DMS153 treated with DMSO at 0.1 percent for 48 hours (cell line): ENCODE data around the gene DAPK3.
"Not testable (repeated sequence)": the region's sequence is repeated elsewhere in the genome, so short reads cannot be mapped to it uniquely, and the experiment has no call there.

ENCODE experiments used
- DNase-seq: peaks from one replicate; lab custom pipeline; 2025; ENCODE audit not compliant: unreplicated experiment; lab: John Stamatoyannopoulos, UW

The DAPK3 gene

GRCh38 chr19:3970808-3971598, at the start of gene DAPK3:
Gene DAPK3, minus strand, starts transcription at chr19:3971099. Its CDS starts 1,364 bp downstream, at chr19:3969735.
- peak; percentile 94 for DNase-seq

- DNase-seq: no peak
Measured at GRCh38 chr19:4019578-4019977, 48.7 kb upstream of the DAPK3 start.

DNA sequence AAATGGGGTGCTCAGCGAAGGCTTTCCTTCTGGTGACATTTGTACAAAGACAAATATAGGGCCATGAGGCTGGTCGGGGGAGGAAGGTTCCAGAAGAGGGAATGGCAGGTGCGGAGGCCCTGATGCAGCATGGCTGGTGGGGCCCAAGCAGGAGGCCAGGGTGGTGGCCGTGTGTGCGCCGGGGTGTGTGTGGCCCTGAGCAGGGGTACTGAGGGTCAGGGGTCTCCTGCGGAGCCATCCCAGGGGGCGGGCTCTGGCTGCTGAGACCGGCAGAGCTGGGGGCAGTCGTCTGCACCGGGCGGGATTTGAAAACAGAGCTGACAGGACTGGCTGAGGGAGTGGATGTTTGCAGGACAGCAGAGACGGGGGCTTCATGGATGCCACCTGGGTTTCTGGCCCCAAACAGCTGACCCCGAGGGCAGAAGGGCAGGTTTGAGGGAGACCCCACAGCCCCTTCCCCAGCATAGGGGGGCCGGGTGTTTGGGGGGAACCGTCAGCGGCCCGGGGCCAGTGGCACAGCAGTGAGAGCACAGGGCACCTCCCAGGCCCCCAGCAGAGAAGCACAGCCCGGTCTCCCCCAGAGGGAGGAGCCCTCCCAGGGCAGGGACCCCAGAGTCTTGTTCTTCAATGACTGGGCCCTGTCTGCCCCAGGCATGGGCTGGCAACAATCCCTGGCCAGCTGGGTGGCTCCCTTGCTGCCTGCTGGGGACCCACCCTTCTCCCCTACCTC, 48.0 kb upstream of the DAPK3 start:
- DNase-seq: no peak

- DNase-seq: no peak
Measured at GRCh38 chr19:4018140-4018613, 47.3 kb upstream of the DAPK3 start.

DNA sequence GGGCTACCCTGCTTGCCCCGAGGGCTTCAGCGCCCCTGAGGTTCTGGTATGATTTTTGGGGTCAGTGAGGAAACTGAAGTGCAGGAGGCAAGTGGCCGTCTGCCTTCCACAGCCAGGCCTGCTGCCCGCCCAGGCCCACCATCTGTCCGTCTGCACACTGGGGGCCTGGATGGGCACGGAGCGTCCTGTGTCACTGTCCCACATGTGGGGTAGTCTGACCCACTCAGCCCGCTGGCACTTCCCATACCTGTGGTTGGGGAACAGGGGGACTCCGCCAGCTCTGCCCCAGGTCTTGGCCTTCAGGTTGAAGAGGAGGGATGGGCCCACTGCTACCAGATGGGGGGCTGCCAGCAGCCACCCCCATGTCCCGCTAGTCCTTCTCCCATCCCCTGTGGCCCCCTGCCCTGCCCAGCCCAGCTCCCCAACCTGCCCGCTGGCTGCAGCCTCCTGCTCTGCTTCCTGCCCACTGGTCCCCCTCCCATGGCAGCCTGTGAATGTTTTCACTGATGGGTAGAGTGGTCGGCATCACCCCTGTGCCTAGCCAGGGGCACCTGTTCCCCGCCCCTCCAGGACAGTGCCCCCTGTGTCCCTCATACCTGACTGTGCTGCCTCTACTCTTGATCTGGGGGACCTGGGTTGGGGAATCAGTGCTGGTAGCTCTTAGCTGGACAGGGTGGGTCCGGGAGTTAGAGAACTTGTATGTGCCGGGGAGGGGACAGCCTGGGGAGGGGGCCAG, 46.2 kb upstream of the DAPK3 start:
- DNase-seq: no peak

- DNase-seq: no peak
Measured at GRCh38 chr19:4016486-4016885, 45.6 kb upstream of the DAPK3 start.

DNA sequence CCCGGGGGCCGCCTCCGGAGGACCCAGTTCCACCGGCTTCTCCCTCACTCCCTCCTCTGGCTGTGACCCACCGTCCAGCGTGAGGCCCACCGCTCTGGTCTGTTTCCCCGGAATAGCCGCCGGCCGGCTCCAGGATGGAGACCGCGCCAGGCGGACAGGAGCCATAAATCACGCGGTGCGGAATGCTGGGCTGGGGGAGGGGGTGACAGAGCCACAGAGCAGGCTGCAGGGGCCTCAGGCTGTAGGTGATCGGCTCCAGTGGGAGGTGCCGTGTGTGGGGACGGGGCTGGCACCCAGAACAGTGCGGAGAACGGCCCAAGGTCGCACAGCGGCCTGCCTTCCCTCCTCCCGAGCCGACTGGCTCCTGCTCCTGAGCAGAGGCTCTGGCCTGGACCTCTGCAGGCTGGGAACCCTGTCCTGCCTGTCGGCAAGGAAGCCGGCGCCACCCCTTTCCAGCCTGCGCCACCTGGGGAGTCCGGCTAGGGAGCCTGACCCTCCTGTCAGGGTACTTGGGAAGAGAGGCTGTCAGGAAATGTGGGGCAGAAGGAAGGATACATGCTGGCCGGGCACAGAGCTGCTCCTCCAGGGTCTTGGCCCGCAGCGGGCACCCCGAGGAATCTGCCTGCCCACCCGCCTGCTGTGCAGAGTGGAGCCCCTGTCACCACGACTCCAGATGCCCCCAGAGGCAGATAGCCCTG, 45.0 kb upstream of the DAPK3 start:
- DNase-seq: no peak

DNA sequence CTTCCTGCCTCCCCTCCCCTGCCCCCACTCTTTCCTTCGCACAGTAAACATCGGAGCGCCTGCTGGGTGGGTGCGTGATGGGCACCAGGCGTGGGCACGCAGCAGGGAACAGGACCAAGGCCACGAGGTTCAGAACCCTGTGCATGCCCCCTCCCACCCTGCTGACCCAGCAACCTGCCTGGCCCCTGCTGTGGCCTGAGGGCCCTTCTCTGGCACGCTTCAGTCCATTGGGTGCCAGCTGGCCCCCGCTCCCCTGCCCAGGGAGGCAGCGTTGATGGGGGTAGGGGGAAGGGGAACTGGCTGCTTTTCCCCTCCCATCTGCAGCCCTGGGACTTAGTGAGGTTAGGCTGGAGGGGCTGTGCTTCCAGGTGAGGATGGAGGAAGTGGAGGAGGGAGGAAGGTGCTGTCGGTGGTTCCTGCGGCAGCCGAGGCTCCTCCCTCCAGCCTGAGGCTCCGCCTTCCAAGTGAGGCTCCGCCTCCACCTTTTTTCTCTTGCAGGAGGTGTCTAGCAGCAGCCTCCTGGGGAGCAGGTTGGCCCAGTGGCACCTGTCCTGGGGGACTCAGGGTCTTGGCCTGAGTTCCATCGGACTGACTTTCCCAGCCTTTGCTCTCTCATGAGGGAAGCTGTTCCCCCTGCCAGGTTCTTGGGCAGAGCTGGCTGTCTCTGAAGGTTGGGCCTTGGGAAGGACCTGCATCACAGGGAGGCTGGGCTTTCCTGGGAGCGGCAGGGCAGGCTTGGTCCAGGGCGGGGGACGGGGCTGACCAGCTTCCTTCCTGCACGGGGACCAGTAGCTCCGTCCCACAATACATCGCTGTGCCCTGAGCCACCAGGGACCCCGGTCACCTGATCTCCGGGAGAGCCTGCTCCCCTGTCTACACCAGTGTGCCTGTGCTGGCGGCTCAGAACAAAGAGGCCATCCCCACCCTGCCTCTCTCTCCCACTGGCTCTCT, 43.9 kb upstream of the DAPK3 start:
- DNase-seq: no peak

- no peak for DNase-seq
Measured at GRCh38 chr19:4013886-4014540, 43.1 kb upstream of the DAPK3 start.

GRCh38 chr19:4012975-4013634, 42.2 kb upstream of the DAPK3 start:
- DNase-seq: no peak

- DNase-seq: peak; percentile 4
Measured at GRCh38 chr19:4012092-4012974, 41.4 kb upstream of the DAPK3 start.

DNA sequence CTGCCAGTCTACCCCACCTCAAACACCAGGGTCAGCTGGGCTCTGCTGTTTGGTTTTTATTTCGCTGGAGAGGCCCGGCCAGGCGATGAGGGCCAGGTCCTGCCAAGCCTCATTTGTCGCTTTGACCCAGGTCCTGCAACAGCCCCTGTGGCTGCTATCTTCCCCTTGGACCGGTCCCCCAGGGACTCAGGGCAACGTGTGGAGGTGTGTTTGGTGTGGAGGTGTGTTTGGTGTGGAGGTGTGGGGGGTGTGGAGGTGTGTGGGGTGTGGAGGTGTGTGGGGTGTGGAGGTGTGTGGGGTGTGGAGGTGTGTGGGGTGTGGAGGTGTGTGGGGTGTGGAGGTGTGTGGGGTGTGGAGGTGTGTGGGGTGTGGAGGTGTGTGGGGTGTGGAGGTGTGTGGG, 40.5 kb upstream of the DAPK3 start:
- DNase-seq: not testable (repeated sequence)

DNA sequence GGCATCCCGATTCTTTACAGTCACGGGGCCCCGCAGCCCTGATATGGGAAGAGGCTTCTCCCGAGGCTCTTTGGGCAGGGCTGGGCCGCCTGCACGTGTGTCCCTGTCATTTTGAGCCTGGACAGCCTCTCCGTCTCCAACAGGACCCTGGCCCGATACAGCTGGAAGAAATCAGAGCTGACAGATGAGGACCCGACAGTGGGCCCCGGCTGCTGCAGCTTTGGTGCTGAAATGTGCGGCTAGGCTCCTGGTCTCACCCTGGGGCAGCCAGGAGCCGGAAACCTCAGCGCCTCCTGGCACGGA, 39.9 kb upstream of the DAPK3 start:
- DNase-seq: no peak

DNA sequence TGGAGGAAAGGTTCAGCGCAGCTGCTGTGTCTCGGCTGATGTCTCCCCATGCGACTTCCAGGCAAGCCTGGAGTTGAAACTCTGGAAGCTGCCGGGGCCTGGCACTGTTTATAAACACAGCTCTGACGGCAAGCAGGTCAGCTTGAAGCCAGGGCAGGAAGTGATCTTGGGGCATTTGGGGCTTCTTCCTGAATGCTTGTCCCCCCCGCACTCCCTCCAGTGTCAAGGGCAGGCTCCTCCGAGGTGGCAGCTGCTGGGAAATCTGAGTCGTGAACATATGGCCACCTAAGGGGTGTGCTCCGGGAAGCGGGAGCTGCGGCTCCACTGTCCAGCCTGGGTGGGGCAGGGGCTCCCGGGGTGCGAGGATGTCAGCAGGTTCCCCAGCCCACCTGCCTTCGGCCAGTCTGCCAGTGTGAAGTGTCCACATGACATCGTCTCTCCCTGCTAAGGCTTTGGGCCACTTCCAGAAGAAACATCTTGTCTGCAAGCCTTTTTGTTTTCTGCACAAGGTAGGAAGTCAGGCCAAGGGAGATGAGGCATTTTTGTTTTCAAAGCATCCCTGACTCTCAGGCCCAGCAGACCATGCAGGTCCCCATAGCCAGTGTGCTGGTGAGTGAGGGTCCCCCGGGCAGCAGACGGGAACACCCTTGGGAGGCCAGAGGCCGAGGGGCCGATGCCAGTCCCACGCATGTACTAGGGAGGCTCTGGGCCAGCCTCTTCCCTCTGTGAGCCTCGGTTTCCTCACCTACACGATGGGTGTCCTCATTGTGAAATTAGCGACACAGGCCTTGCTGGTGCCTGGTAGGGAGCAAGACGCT, 39.3 kb upstream of the DAPK3 start:
- no peak for DNase-seq

DNA sequence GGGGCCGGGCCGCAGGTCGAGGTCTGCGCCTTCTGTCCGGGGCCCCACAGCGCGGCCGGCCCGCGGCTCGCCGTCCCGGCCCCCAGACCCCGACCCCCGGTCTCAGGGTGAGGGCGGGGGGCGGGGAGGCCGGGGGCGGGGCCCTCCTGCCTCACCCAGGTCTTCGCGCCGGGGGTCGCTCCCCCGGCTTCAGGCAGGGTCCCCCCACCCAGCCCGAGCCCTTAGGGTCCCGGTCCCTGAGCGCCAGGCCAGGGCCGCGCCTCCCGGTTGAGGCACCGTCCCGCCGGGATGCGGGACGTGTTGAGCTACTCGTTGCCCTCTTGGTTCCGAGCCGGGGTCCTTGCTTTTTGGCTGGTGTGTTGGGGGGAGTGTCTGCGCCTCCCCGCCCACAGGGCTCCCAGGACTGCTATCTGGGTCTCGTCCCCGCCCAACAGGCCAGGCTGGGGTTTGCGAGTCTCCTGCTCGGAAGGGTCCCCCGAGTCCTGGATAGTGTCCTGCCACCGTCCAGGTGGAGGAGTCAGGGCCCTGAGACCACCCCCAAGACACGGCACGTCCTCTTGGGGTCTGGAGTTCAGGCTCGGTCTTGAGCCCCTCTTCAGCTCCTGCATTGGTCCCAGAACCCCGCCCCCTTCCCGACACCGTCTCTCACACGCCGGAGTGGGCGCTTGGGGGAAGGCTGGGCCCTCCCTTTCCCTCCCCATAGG, 37.1 kb upstream of the DAPK3 start:
- no peak for DNase-seq

- peak; percentile 92 for DNase-seq
Measured at GRCh38 chr19:4007021-4007835, 36.3 kb upstream of the DAPK3 start, which contains the start of gene PIAS4. Gene PIAS4, plus strand, starts transcription at chr19:4007736. Its CDS starts 25 bp downstream, at chr19:4007761.
